Fibroblast of skin of abdomen (primary cell): ENCODE results near the gene HEBP1. TPM values are rescaled to one million over a fixed set of nuclear protein-coding genes. Genes with fewer than 3 reads are reported as not detected.
"Not testable (repeated sequence)": the region's sequence is repeated elsewhere in the genome, so short reads cannot be mapped to it uniquely, and the experiment has no call there.

ENCODE experiments used
- DNase-seq: peaks from one replicate; pipeline ENCODE4 v3.0.0-alpha.2; 2013
- polyA plus RNA-seq, 2 experiments: library from polyadenylated mRNA; unstranded; fragments of 120-200 nt; gene quantifications; one replicate each; pipeline ENCODE4 v1.2.1, GENCODE V29; 2013; ENCODE audit not compliant: insufficient read length in 2 of 2

The HEBP1 gene, protein sequence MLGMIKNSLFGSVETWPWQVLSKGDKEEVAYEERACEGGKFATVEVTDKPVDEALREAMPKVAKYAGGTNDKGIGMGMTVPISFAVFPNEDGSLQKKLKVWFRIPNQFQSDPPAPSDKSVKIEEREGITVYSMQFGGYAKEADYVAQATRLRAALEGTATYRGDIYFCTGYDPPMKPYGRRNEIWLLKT
- polyA plus RNA-seq (2013, experiment 1 of 2; ENCODE audit: insufficient read length) = 58.2 TPM
- polyA plus RNA-seq (2013, experiment 2 of 2; ENCODE audit: insufficient read length) = 55.6 TPM

DNA sequence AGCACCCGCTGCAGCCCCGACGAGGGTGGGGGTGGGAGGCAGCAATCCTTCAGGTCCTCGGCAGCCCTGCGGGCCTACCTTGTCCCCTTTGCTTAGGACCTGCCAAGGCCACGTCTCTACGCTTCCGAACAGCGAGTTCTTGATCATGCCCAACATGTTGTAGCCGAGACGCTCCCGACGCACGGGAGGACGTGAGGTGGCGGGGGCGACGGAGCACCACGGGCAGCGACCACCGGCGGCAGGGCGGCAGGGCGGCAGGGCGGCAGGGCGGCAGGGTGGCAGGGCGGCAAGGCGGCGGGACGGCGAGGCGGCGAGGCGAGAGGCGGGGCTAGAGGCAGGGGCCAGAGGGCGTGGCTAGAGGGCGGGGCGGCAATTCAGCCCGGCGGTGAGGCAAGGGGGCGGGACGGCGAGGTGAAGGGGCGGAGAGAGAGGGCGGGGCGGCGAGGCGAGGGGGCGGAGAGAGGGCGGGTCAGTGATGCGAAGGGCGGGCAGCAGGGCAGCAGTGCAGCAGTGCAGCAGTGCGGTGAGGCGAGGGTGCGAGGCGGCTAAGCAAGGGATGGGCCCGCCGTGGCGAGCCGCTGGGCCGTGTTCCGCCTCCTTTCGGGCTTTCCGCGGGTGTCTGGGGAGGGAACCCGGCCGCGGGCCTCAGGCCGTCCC lies at the start of gene HEBP1:
Gene HEBP1, minus strand, starts transcription at position 307 of the 657 bp plus-strand sequence. Its CDS starts 151 bp downstream, at position 156.
- peak; percentile 92 for DNase-seq

DNA sequence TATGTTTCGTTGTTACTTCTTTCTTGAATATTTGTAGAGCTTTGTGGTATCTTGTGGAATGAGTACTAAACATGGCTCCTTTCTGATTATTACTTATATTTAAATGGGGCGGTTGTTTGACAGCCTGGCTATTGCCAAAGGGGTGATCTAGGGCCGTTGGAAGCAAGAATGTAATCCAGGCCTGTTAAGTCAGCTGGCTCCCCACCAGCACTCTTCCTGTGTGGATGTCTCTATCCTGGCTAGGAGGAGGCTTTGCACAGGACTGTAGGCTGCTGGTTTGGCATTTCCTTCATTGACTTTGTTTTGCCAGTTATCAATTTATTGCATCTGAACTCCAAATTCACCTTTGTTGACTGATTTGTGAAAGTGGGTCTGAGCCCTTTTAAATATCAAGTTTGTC lies 49.8 kb upstream of the HEBP1 start:
- peak; percentile 52 for DNase-seq

DNA sequence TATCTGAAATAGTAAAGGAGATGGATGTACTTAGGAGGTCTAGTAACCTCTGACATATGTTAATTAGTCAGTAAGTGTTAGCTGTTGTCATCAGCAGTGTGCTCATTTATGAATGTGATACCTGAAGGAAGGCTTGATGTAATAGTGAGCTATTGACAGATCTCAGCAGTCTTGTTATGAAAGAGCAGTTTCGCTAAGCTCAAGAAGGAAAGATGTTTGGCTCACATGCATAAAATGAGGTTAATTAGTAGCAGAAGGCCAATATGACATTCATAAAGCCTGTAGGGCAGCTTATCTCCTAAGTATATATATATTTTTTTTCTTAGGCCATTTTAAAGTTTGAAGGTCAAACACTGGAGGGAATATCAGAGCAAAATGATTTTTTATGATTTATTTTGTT lies 46.9 kb upstream of the HEBP1 start:
- no peak for DNase-seq

DNA sequence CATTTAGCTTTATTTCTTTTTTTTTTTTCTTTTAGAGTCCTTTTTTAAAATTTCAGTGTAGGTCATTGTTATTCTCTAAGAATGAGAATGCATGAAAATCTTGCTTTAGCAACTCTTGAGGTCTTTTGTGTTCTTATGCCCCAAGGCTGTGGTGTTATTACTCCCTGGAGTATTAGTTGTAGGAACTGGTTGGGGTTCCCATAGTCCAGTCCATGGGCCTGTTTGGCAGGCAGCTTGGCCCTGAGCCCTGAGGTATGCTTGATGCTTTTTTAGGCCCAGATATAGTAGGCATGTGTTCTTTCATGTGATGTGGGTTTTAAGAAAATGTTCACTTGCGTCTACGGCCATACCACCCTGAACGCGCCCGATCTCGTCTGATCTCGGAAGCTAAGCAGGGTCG lies 45.8 kb upstream of the HEBP1 start:
- no peak for DNase-seq

DNA sequence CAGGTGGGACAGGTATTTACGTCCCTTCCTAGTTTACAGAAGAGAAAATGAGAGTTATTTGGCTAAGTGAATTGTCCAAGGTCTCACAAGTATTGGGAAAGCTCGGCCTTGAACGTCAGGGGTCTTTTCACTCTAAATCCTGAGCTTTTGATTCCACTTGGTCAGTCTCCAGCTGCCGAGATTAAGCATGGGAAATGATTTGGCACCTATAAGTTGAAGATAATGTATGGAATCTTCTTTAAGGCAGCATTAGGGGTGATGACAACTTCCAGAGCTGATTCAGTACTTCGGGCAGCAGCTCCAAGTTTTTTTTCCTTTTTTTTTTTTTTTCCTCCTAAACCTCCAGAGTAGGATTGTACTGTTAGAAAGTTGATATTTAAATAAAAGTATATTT lies 44.8 kb upstream of the HEBP1 start:
- peak; percentile 16 for DNase-seq

DNA sequence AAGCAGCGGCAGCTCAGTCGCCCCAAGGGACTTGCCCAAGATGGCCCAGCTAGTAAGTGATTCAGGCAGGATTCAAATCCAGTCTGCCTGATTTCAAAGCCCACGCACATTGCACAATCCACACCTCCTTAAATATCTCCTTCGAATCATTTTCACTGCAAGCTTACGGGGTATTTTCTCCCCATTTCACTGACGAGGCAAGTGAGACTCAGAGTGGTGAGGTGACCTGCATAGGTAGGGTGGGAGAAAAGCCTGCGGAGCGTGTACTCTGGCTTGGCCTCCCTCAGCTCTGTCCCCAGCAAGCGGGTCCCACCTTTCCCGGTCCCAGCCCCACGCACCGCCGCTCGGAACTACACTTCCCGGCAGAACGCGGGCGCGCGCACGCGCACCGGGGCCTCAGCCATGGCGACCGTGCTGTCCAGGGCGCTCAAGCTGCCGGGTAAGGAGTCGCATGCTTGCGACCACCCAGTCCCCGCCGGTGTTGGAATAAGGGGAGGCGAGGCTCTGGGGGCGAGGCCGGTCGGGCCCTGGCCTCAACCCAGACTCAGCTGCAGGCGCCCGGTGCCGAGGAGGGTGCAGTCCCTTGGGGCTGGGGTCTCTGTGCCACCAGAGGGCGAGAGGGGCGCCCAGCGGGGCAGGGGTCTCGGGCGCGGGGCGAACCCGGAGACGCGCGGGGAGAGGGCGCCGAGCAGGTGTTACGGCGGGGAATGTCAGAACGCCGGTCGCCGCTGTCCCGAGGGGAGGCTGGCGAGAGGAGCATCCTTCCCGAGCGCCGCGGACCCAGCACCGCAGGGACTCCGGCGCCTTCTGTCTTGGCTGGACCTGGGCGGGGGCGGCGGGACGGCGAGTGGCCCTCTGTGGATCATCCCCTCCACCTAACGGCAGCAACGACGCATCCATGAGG lies 44.2 kb upstream of the HEBP1 start, which contains the start of gene FAM234B:
Gene FAM234B, plus strand, starts transcription at position 380 of the 904 bp plus-strand sequence. Its CDS starts 23 bp downstream, at position 403.
- DNase-seq = peak; percentile 47

DNA sequence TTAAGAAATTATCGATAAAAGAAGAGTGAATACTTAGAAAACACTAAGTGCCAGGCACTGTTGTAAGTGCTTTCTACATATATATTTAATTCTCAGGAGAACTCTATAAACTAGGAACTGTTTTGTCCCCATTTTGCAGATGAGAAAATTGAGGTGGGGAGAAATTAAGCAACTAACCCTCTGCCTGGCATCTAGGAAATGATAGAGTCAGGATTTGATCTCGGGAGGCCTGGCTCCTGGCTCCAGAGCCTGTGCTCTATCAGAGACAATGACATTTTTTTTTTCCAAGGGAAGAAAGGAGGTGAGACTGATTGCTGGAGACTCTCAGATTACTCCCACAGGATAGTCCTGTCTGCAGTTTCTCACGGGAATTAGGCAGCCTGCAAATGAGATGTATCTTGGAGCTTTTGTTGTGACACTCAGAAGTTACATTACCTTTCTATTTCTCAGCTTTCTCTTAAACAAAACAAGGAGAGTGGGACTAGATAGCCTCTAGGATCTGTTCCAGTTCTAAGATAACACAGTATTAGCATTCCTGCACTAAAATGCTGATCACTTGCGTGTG lies 42.7 kb upstream of the HEBP1 start:
- no peak for DNase-seq

DNA sequence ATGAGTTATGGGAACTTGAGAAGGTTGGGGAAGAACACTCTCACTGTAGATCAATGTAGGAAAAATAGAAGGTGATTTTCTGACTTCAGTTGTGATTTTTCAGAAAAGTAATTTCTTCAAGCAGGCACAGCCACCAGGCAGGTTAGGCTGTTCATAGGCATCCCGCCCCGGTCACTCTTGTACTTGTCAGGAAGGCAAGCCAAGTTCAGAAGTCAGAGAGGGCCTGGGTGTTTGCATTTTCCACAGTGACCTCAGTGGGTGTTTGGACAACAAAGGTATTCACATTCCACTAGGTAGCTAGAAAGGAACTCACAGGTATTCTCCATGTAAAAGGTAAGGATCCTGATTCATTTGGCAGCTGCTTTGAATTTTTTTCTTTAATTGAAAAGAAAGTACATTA lies 41.2 kb upstream of the HEBP1 start:
- DNase-seq = no peak

DNA sequence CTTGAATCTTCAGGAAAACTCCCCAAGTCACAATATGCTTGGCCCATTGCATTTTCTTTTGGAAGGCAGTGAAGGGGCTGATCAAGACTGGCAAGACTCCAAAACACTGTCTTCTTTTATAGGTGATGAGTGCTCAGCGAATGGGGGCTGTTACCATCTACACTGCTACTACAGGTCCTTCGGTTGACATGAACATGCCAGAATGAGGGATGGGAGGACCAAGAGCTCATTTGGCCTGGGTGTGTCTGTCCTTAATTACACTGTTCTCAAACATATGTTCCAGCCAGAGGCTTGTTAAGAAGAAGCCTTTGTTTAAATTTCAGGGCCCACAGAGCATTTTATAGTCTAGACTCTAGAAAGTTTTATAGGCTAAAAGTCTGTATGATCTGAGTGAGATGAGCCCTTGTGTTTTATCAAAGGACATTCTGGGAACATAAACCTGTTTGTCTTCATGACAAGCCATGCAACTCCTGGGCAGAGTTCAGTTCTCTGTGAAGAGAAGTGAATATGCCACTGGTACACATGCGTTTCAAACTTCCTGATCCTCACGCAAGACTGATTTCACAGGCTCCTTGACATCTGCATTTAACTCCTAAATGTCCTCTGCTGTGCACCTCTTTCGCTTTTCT lies 39.4 kb upstream of the HEBP1 start:
- DNase-seq = no peak

DNA sequence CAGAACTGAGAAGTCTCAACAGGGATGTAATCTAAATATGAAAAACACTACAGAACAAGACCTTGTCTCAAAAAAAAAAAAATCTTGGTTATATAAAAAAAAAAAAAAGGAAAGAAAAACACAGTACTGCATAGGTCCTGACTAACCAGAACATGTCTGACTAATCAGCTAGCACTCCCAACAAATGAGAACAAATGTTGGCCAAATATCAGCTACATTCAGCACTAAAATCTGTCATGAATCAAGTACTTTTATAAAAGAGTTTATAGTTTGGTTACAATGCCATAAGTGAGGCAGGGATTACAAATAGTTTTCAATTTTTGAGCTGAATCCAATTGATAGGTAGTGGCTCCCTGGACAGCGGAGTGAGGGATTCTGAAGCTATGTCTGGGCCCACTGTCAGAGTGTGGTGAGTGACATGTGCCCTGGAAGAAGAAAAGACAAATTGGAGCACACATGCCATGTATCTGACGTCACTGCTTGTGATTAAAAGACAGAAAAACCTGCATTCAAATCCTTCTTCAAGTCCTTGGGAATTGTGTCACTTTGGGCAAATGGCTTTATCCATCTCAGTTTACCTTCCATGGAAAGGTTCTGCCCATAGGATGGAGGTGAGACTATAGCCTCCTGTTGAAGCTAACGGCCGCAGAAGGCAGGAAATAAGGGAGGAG lies 38.6 kb upstream of the HEBP1 start:
- DNase-seq = peak; percentile 84

DNA sequence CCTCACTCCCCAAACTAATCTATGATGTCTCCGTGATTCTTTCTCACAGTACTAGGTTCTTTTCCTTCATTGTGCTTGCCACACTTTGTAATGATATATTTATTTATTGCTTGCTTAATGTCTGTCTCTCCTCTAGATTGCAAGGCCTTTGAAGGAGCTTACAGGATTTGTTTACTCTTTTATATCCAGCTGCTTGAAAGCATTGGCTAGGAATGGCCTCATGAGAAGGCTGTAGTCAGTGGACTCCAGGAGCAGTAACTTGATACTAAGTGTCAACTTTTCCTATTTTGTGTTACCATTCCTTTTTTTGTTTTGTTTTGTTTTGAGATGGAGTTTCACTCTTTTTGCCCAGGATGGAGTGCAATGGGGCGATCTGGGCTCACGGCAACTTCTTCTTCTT lies 36.8 kb upstream of the HEBP1 start:
- DNase-seq = no peak

DNA sequence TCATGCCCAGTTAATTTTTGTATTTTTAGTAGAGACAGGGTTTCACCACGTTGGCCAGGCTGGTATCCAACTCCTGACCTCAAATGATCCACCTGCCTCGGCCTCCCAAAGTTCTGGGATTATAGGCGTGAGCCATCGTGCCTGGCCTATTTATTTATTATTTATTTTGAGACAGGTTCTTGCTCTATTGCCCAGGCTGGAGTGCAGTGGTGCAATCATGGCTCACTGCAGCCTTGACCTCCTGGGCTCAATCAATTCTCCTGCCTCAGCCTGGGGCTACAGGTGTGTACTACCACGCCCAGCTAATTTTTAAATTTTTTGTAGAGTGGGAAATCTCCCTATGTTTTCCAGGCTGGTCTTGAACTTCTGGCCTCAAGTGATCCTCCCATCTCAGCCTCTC lies 35.3 kb upstream of the HEBP1 start:
- DNase-seq = not testable (repeated sequence)

DNA sequence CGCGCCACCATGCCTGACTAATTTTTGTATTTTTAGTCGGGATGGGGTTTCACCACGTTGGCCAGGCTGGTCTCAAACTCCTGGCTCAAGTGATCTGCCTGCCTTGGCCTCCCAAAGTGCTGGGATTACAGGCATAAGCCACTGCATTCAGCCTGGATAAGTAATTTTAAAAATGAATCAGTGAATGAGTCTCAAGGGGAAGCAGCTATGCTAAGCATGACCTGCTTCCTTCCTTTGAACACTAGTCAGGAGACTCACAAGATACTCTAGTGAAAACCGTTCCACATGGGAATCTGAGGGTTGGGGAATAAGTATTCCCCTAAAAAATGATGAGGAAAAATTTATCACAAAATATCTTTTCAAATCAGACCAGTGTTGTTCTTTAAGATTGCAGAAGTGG lies 33.4 kb upstream of the HEBP1 start:
- peak; percentile 32 for DNase-seq

DNA sequence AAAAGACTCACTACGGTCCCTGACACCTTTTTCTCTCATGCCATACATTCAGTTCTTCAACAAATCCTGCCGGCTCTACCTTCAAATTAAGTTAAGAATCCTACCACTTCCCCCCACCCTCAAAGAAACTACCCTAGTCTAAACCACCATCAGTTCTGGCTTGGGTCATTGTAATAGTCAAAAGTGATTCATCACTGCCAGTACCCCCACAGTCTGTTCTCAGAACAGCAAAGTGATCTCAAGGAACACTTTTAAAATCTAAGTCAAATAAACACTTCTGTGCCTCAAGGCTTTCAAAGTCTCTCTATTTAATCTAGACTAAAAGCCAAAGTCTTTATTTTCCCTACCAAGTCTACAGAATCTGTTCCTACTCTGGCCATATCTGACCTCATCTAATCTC lies 32.1 kb upstream of the HEBP1 start:
- DNase-seq = no peak

DNA sequence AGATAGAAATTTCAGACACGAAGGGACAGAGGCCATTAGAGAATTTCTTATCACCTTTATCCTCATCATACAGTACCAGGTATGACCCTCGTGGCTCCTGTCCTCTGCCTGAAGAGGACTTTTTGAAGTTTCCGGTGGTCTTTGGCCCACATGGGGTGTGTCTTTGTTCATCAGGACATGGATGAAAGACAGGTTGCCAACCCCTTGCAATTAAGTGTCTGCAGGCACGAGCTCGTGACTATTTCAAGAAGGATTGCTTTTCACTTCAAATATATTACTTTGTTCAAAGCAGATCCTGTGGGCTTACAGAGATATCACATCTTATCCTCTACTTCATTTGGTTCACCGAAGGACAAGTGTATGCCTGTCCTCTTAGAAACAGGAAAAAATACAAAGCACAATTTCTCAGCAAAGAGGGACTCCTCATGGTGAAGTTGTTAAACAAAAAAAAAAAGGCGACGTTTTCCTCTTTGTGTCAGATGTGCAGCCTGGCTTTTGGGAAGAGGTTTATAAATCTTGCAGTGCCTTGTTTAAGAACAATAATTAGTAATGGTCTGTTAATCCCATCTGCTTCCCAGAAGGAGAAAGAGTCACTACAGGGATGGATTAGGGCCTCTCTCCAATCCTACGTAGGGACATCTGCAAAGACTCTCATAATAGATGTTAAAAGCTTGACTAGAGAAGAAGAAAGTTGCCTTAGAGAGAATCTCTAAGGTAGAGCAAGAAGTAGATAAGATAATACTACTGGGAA lies 30.7 kb upstream of the HEBP1 start:
- DNase-seq = no peak

DNA sequence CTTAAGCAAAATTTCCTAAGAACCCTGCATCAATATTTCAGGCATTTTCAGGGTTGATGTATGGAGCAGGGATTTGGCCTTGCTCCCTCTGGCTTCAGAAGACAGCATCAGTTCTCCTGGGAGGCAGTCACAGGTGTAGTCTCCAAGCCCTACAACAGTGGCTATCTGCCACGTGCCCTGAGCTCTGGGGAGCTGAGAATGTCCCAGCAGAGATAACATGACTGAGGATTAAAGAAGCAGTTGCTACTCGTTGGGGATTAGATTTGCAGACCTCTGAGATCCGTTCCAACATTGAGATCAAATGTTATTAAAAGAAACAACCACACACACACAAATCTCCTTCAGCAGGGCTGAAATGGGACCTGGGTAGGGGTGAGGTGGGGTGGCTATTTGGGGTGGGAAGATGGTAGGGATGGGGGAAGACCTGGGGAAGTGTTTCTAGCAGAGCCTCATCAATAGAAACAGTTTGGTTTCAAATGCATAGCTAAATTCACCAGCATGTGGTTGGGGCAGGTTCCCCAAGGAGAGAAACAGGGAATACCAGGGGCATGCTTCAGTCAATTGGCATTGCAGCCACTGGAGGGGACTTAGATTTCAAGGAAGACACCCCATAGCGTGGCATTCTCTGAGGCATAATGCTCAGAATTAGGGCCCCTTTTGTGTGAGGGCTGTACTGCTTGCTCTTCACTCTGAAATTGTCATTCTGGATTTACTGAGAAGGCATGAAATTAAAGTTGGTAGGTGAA lies 28.9 kb upstream of the HEBP1 start:
- DNase-seq = no peak

DNA sequence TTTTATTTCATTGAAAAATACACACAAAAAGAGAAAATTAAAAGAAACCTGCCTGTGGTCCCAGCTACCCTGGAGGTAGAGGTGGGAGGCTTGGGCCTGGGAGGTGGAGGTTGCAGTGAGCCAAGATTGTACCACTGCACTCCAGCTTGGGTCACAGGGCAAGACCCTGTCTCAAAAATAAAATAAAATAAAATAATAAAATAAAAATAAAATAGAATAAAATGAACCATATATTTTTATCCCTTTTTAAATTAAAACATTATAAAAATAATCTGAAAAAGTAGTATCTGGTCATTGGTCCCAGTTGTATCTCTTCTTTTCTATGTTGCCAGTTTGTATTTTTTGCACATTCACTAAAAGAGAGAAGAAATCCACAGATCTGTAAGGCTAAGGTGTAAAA lies 27.4 kb upstream of the HEBP1 start:
- no peak for DNase-seq

DNA sequence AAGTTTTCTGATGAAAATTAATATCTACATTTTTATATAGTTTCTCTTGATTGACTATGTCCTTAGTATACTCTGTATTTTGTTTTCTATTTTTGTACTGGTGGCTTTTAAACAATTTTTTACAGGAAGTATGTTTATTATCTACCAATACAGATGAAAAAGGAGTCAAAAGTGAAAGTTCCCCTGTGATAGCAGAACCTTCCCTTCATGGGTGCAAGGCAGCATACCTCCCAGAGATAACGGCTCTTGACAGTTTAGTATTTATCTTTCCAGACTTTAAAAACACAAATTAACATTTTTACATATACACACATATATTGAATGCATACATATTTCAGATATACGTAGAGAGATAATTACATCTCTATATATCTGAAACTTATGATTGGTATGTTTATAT lies 27.0 kb upstream of the HEBP1 start:
- no peak for DNase-seq

DNA sequence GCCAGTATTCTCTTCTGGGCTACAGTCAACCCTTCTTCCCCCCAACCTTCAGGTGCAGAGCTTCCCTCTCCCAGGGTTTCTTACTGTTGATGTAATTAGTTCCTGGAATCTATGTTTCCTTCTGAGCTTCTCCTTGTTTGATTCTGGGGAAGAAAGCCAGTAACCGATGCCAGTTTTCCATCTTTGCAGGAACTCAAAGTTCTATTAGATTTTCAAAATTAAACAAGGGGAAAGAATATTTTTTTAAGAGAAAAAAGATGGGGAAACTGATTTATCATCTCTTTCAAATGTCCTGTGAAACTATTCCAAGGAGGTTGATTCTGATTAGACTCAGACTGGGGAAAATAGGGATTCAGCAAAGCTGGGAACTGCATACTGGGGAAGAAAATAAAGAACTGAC lies 26.2 kb upstream of the HEBP1 start:
- DNase-seq = no peak

DNA sequence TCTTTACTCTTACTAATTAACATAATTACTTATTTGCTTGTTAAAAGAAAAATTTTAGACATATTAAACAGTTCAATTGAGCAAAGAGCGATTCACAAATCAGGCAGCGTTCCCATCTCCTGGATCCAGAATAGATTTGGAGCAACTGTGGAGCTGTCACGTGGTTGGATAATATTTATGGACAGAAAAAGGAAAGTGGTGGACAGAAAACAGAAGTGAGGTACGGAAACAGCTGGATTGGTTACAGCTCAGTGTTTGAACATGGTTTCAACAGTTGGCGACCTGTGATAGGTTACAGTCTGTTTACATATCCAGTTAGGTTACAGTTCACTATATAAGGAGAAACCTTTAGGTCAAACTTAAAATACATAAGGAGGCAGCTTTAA lies 24.5 kb upstream of the HEBP1 start:
- DNase-seq = no peak
